A549 (cell line): ENCODE results near the gene FSTL4. TPM values are rescaled to one million over a fixed set of nuclear protein-coding genes. Genes with fewer than 3 reads are reported as not detected.

ENCODE experiments used
- ATAC-seq, 2 experiments: fragments of 200-7000 bp in 1 of 2; fragments of >200 bp in 1 of 2; cut with Nextera tagmentation in 1 of 2; cut with Tn5 transposase in 1 of 2; 3 replicates each; pipeline versions ENCODE4 v1.8.0 to v1.9.1; 2018 to 2020; ENCODE audit warnings: mild to moderate bottlenecking in 1 of 2, moderate library complexity in 1 of 2
- CTCF ChIA-PET: fragments of 300-600 bp; sonication (Branson Sonifier 250); formaldehyde crosslinking; extraction: SDS; loops from one replicate; lab custom pipeline; 2021; ENCODE audit warnings: antibody characterized with exemption, inconsistent platforms; lab: Yijun Ruan, JAX
- POLR2A ChIA-PET: fragments of 350-600 bp; formaldehyde crosslinking; extraction: SDS; loops from one replicate; lab custom pipeline; 2021; ENCODE audit warnings: antibody characterized with exemption, inconsistent platforms; lab: Yijun Ruan, JAX
- DNase-seq, 2 experiments: peaks; one replicate each; pipeline versions ENCODE4 v3.0.0 to v3.0.0-alpha.2; 2011 to 2016; ENCODE audit warnings: low read depth in 1 of 2, low spot score in 1 of 2
- FAIRE-seq: peaks from 2 replicates; lab custom pipeline; 2011; peaks lifted over from hg19 to GRCh38; lab: Jason Lieb, UNC
- H3K27ac ChIP-seq, 2 experiments: fragments of >200 bp; sonication (Bioruptor Twin); formaldehyde crosslinking; 3 replicates each; pipeline ENCODE4 v1.5.1; 2016 to 2017
- H3K4me1 ChIP-seq: fragments of >200 bp; sonication (Bioruptor Twin); formaldehyde crosslinking; 3 replicates; pipeline ENCODE4 v1.6.1; 2016
- H3K4me2 ChIP-seq: fragments of >200 bp; sonication (Bioruptor Twin); formaldehyde crosslinking; 3 replicates; pipeline ENCODE4 v1.6.1; 2016
- H3K4me3 ChIP-seq: fragments of >200 bp; sonication (Bioruptor Twin); formaldehyde crosslinking; 3 replicates; pipeline ENCODE4 v1.5.1; 2016
- H3K9me3 ChIP-seq: fragments of >200 bp; sonication (Bioruptor Twin); formaldehyde crosslinking; 3 replicates; pipeline ENCODE4 v1.6.1; 2016
- CHD2 ChIP-seq: fragments of 150-350 bp; IDR thresholded peaks from 2 replicates; pipeline ENCODE4 v1.6.1; 2014; ENCODE audit warnings: low read length; ENCODE audit not compliant: partially characterized antibody
- EHF ChIP-seq: fragments of 250-450 bp; sonication (Bioruptor Pico); IDR thresholded peaks from 2 replicates; pipeline ENCODE4 v1.5.0; 2020; ENCODE audit warnings: mild to moderate bottlenecking
- EP300 ChIP-seq, 2 experiments: fragments of >200 bp; sonication (Bioruptor Twin); formaldehyde crosslinking; IDR thresholded peaks; 2 replicates in 1 of 2; 3 replicates in 1 of 2; pipeline ENCODE4 v1.6.1; 2016 to 2017
- ESRRA ChIP-seq: fragments of 150-350 bp; IDR thresholded peaks from 2 replicates; pipeline ENCODE4 v1.6.1; 2014; ENCODE audit warnings: mild to moderate bottlenecking, low read length, borderline replicate concordance
- FOSB ChIP-seq: fragments of 250-450 bp; sonication (Bioruptor Pico); IDR thresholded peaks from 2 replicates; pipeline ENCODE4 v1.5.0; 2020; ENCODE audit warnings: mild to moderate bottlenecking, moderate library complexity
- FOSL2 ChIP-seq, 2 experiments: fragments of 450-650 bp in 1 of 2; fragments of >200 bp in 1 of 2; sonication (Bioruptor Twin) in 1 of 2; formaldehyde crosslinking; IDR thresholded peaks; 2 replicates each; pipeline versions ENCODE4 v1.5.0 to v1.6.1; 2016 to 2020; ENCODE audit warnings: mild to moderate bottlenecking in 1 of 2, moderate library complexity in 1 of 2
- GATA3 ChIP-seq: IDR thresholded peaks from 2 replicates; pipeline ENCODE4 v1.6.1; 2012; ENCODE audit warnings: borderline replicate concordance
- HDAC2 ChIP-seq: fragments of 200-600 bp; sonication (generic); IDR thresholded peaks from 2 replicates; pipeline ENCODE4 v1.6.1; 2016
- HOXB13 ChIP-seq: fragments of 250-450 bp; sonication (Bioruptor Pico); IDR thresholded peaks from 2 replicates; pipeline ENCODE4 v1.5.0; 2020; ENCODE audit warnings: low read depth, mild to moderate bottlenecking, moderate library complexity
- JUN ChIP-seq, 2 experiments: fragments of >200 bp; sonication (Bioruptor Twin); formaldehyde crosslinking; IDR thresholded peaks; 2 replicates in 1 of 2; 3 replicates in 1 of 2; pipeline ENCODE4 v1.6.1; 2016 to 2017
- JUNB ChIP-seq: fragments of >200 bp; sonication (Bioruptor Twin); formaldehyde crosslinking; IDR thresholded peaks from 2 replicates; pipeline ENCODE4 v1.6.1; 2016
- KDM1A ChIP-seq: fragments of 200-600 bp; sonication (generic); IDR thresholded peaks from 2 replicates; pipeline ENCODE4 v1.6.1; 2016; ENCODE audit warnings: low read depth, mild to moderate bottlenecking
- KDM5A ChIP-seq: fragments of 200-600 bp; sonication (generic); IDR thresholded peaks from 2 replicates; pipeline ENCODE4 v1.6.1; 2016; ENCODE audit warnings: antibody characterized with exemption, mild to moderate bottlenecking
- MAFK ChIP-seq: fragments of 450-650 bp; IDR thresholded peaks from 2 replicates; pipeline ENCODE4 v1.6.1; 2014; ENCODE audit not compliant: partially characterized antibody
- MYC ChIP-seq: IDR thresholded peaks from 2 replicates; pipeline ENCODE4 v1.6.1; 2012; ENCODE audit warnings: mild to moderate bottlenecking, inconsistent platforms, low read length, improper control_type of control experiment, borderline replicate concordance
- NFE2L2 ChIP-seq: fragments of 150-350 bp; conservative IDR thresholded peaks from 2 replicates; pipeline ENCODE4 v1.6.1; 2014; ENCODE audit warnings: low read length
- RAD21 ChIP-seq, 2 experiments: fragments of >200 bp in 1 of 2; sonication (Bioruptor Twin) in 1 of 2; formaldehyde crosslinking in 1 of 2; IDR thresholded peaks in 1 of 2; conservative IDR thresholded peaks in 1 of 2; 2 replicates in 1 of 2; 3 replicates in 1 of 2; pipeline ENCODE4 v1.6.1; 2012 to 2018; ENCODE audit warnings: inconsistent platforms in 1 of 2
- RCOR1 ChIP-seq: fragments of 150-350 bp; IDR thresholded peaks from 2 replicates; pipeline ENCODE4 v1.6.1; 2014; ENCODE audit warnings: antibody characterized with exemption, low read length, low read depth
- SMC3 ChIP-seq: fragments of >200 bp; sonication (Bioruptor Twin); formaldehyde crosslinking; IDR thresholded peaks from 3 replicates; pipeline ENCODE4 v1.6.1; 2018; ENCODE audit warnings: inconsistent platforms
- TFCP2L1 ChIP-seq: fragments of 250-450 bp; sonication (Bioruptor Pico); IDR thresholded peaks from 2 replicates; pipeline ENCODE4 v1.5.0; 2021; ENCODE audit warnings: mild to moderate bottlenecking
- ZNF302 ChIP-seq: fragments of 250-450 bp; sonication (Bioruptor Pico); IDR thresholded peaks from 2 replicates; pipeline ENCODE4 v1.9.0; 2021; ENCODE audit warnings: inconsistent platforms, mild to moderate bottlenecking, moderate library complexity
- WGBS: methylation state at CpG from one replicate; pipeline ENCODE4 v1.1.6; 2017; ENCODE audit errors: missing lambda C conversion rate; 5-methylcytosine and 5-hydroxymethylcytosine counted together
- polyA plus RNA-seq, 4 experiments: library from polyadenylated mRNA; depleted of rRNA in 3 of 4; stranded (reverse); fragments of >200 nt; fragmentation: RNase III in 1 of 4; extraction: RNeasy Plus Mini Kit Qiagen cat#74134 plus additional on column Dnase treatment in 1 of 4; gene quantifications; 2 replicates in 3 of 4; 3 replicates in 1 of 4; pipeline ENCODE4 v1.2.3, GENCODE V29; 2011 to 2017
- TF ChIP-seq, protein P1 (sequence below): IDR thresholded peaks from 2 replicates; pipeline ENCODE4 v1.6.1; 2012
- TF ChIP-seq, protein P2 (sequence below): fragments of >200 bp; sonication (Bioruptor Twin); formaldehyde crosslinking; IDR thresholded peaks from 3 replicates; pipeline ENCODE4 v1.6.1; 2016
- TF ChIP-seq, protein P3 (sequence below): fragments of 150-350 bp; IDR thresholded peaks from 2 replicates; pipeline ENCODE4 v1.6.1; 2014; ENCODE audit warnings: low read depth, mild to moderate bottlenecking, low read length
- TF ChIP-seq, protein P4 (sequence below): fragments of 250-450 bp; sonication (Bioruptor Pico); IDR thresholded peaks from 2 replicates; pipeline ENCODE4 v1.5.0; 2020; ENCODE audit warnings: low read depth, mild to moderate bottlenecking, moderate library complexity
- TF ChIP-seq, protein P5 (sequence below): IDR thresholded peaks from 2 replicates; pipeline ENCODE4 v1.6.1; 2012; ENCODE audit warnings: low read depth, borderline replicate concordance
- TF ChIP-seq, protein P6 (sequence below): fragments of >200 bp; sonication (Bioruptor Twin); formaldehyde crosslinking; IDR thresholded peaks from 3 replicates; pipeline ENCODE4 v1.5.1; 2016
- TF ChIP-seq, protein P7 (sequence below): fragments of 250-450 bp; sonication (Bioruptor Pico); IDR thresholded peaks from 2 replicates; pipeline ENCODE4 v1.5.0; 2021; ENCODE audit warnings: mild to moderate bottlenecking, moderate library complexity, borderline replicate concordance
- TF ChIP-seq, protein P8 (sequence below): fragments of 450-650 bp; IDR thresholded peaks from 2 replicates; pipeline ENCODE4 v1.6.1; 2014; ENCODE audit warnings: antibody characterized with exemption

The FSTL4 gene
- polyA plus RNA-seq, 2 of the 4 experiments (the other 2 are of a cell fraction), result 1.6 to 1.8 TPM

DNA sequence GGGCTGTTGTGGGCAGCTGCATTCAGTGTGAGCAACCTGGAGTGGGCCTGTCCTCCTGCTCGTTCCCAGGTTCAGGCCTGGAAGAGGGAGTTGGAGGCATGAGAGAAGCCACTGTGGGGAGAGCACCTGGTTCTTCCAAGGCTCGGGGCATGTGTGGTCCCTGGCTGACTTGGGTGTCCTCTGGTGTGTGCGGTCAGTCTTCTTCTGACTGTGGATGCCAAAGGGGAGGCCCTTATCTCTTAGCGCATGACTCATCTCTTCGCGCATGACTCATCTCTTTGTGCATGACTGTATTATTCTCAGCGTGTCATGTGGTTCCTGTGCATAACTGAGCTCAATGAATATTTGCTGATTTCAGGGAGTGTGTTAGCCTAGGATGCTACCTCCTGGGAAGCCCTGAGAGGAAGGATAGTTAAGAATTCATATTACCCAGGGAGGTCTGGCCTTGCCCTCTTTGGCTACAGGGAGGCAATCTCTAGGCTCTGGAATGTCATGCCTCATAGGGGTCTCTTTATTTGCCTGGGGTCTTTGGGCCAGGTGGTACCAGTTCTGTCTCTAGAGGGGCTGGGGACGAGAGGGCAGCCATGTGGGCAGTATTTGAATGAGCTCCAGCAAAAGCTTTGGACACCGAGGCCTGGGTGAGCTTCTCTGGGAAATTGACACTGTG lies 371.8 kb downstream of the FSTL4 start:
- ChIA-PET CTCF (interaction anchor here (1.3 to 13.4 kb wide), 3 partner anchors 7 to 125 kb away, joined by 3 to 302 read pairs (median 71); no protein-coding TSS in a partner anchor), POLR2A (interaction anchor here (0.9 to 1.0 kb wide), 2 partner anchors 14 to 745 kb away, joined by 3 read pairs; no protein-coding TSS in a partner anchor)
- Histone ChIP-seq H3K4me2 (peak overlapping the region; percentile 68), H3K4me1 (peaks cover 60% of the 10 kb centered on the region), H3K9me3 (peaks cover 5% of the 10 kb centered on the region; the same call in 1 of the 3 replicates), H3K27ac (peak overlapping the region; percentile 89 to 94), H3K4me3 (no peak overlapping the region)
- ATAC-seq (peak; percentile 86 to 91), FAIRE-seq (peak; percentile 96), DNase-seq (peak; percentile 95)
- 9% methylated on average over 9 of the region's 9 CpGs for WGBS
- TF ChIP-seq ESRRA, result no peak
- peak; percentile 96 for TF ChIP-seq JUNB
- TF ChIP-seq KDM1A, result no peak
- TF ChIP-seq KDM5A, result no peak
- TF ChIP-seq, protein P1, sequence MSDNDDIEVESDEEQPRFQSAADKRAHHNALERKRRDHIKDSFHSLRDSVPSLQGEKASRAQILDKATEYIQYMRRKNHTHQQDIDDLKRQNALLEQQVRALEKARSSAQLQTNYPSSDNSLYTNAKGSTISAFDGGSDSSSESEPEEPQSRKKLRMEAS, result peak; percentile 87
- TF ChIP-seq, protein P2, sequence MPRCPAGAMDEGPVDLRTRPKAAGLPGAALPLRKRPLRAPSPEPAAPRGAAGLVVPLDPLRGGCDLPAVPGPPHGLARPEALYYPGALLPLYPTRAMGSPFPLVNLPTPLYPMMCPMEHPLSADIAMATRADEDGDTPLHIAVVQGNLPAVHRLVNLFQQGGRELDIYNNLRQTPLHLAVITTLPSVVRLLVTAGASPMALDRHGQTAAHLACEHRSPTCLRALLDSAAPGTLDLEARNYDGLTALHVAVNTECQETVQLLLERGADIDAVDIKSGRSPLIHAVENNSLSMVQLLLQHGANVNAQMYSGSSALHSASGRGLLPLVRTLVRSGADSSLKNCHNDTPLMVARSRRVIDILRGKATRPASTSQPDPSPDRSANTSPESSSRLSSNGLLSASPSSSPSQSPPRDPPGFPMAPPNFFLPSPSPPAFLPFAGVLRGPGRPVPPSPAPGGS, result peak; percentile 40; the same call in 1 of the 3 replicates
- peak in 1 of 2 experiments; percentile 27; a peak in 1 of 5 replicates for TF ChIP-seq RAD21 (conservative IDR thresholded peaks at IDR 0.05 in 1 of 2, IDR thresholded peaks at IDR 0.05 in 1 of 2)
- TF ChIP-seq RCOR1, result 0 out of 2 replicates have a peak, but pooled peaks have one; percentile 55
- TF ChIP-seq, protein P3, sequence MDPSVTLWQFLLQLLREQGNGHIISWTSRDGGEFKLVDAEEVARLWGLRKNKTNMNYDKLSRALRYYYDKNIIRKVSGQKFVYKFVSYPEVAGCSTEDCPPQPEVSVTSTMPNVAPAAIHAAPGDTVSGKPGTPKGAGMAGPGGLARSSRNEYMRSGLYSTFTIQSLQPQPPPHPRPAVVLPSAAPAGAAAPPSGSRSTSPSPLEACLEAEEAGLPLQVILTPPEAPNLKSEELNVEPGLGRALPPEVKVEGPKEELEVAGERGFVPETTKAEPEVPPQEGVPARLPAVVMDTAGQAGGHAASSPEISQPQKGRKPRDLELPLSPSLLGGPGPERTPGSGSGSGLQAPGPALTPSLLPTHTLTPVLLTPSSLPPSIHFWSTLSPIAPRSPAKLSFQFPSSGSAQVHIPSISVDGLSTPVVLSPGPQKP, result no peak
- TF ChIP-seq SMC3, result no peak
- no peak for TF ChIP-seq EHF (CRISPR knock-in tag)
- TF ChIP-seq, protein P4, sequence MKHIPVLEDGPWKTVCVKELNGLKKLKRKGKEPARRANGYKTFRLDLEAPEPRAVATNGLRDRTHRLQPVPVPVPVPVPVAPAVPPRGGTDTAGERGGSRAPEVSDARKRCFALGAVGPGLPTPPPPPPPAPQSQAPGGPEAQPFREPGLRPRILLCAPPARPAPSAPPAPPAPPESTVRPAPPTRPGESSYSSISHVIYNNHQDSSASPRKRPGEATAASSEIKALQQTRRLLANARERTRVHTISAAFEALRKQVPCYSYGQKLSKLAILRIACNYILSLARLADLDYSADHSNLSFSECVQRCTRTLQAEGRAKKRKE (CRISPR knock-in tag), result 0 out of 2 replicates have a peak, but pooled peaks have one; percentile 8
- TF ChIP-seq FOSL2 (IDR thresholded peaks at IDR 0.05), result peak; percentile 99
- TF ChIP-seq FOSL2 (CRISPR knock-in tag; IDR thresholded peaks at IDR 0.05), result peak; percentile 100
- TF ChIP-seq MAFK, result peak; percentile 95
- TF ChIP-seq, protein P5, sequence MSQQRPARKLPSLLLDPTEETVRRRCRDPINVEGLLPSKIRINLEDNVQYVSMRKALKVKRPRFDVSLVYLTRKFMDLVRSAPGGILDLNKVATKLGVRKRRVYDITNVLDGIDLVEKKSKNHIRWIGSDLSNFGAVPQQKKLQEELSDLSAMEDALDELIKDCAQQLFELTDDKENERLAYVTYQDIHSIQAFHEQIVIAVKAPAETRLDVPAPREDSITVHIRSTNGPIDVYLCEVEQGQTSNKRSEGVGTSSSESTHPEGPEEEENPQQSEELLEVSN, result no peak
- peak; percentile 34 to 76; a peak in 3 of 5 replicates for TF ChIP-seq JUN (IDR thresholded peaks at IDR 0.05)
- no peak for TF ChIP-seq TFCP2L1
- TF ChIP-seq, protein P6, sequence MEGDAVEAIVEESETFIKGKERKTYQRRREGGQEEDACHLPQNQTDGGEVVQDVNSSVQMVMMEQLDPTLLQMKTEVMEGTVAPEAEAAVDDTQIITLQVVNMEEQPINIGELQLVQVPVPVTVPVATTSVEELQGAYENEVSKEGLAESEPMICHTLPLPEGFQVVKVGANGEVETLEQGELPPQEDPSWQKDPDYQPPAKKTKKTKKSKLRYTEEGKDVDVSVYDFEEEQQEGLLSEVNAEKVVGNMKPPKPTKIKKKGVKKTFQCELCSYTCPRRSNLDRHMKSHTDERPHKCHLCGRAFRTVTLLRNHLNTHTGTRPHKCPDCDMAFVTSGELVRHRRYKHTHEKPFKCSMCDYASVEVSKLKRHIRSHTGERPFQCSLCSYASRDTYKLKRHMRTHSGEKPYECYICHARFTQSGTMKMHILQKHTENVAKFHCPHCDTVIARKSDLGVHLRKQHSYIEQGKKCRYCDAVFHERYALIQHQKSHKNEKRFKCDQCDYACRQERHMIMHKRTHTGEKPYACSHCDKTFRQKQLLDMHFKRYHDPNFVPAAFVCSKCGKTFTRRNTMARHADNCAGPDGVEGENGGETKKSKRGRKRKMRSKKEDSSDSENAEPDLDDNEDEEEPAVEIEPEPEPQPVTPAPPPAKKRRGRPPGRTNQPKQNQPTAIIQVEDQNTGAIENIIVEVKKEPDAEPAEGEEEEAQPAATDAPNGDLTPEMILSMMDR, result no peak
- TF ChIP-seq, protein P7, sequence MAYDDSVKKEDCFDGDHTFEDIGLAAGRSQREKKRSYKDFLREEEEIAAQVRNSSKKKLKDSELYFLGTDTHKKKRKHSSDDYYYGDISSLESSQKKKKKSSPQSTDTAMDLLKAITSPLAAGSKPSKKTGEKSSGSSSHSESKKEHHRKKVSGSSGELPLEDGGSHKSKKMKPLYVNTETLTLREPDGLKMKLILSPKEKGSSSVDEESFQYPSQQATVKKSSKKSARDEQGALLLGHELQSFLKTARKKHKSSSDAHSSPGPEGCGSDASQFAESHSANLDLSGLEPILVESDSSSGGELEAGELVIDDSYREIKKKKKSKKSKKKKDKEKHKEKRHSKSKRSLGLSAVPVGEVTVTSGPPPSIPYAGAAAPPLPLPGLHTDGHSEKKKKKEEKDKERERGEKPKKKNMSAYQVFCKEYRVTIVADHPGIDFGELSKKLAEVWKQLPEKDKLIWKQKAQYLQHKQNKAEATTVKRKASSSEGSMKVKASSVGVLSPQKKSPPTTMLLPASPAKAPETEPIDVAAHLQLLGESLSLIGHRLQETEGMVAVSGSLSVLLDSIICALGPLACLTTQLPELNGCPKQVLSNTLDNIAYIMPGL (CRISPR knock-in tag), result no peak
- peak; percentile 84 for TF ChIP-seq GATA3
- TF ChIP-seq FOSB (CRISPR knock-in tag), result no peak
- TF ChIP-seq NFE2L2, result peak; percentile 87
- TF ChIP-seq HDAC2, result no peak
- no peak for TF ChIP-seq HOXB13 (CRISPR knock-in tag)
- no peak for TF ChIP-seq MYC
- TF ChIP-seq, protein P8, sequence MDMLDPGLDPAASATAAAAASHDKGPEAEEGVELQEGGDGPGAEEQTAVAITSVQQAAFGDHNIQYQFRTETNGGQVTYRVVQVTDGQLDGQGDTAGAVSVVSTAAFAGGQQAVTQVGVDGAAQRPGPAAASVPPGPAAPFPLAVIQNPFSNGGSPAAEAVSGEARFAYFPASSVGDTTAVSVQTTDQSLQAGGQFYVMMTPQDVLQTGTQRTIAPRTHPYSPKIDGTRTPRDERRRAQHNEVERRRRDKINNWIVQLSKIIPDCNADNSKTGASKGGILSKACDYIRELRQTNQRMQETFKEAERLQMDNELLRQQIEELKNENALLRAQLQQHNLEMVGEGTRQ, result peak; percentile 66
- TF ChIP-seq ZNF302, result peak; percentile 9; the same call in 1 of the 2 replicates
- peak; percentile 52 to 63; a peak in 2 of 5 replicates for TF ChIP-seq EP300 (IDR thresholded peaks at IDR 0.05)
- no peak for TF ChIP-seq CHD2
